Measurements from ENCODE around the gene ABCA7. TPM values are rescaled to one million over a fixed set of nuclear protein-coding genes. Genes with fewer than 3 reads are reported as not detected.
A peak's percentile ranks its signal among the peaks of the same experiment; 100 is the strongest.

ABCA7 gene
- total RNA-seq, 1 donor from 2014 or later, result 51.0 TPM

- Histone ChIP-seq H3K27ac (no peak overlapping the region), H3K36me3 (peaks cover 62% of the 10 kb centered on the region)
- intact Hi-C loops (cut with DNase I), result loop anchor here (10.0 kb wide), 1 partner anchor 48 kb away; no protein-coding TSS in a partner anchor
These were observed 42.4 kb downstream of the ABCA7 start for GRCh38 chr19:1082165-1082927.

GRCh38 chr19:1082928-1083816, 43.3 kb downstream of the ABCA7 start:
- Histone ChIP-seq H3K4me1 (peaks cover 15% of the 10 kb centered on the region), H3K9me3 (no peaks in the 10 kb centered on the region), H3K27me3 (no peaks in the 10 kb centered on the region), H3K4me3 (peak overlapping the region; percentile 10), H3K27ac (no peak overlapping the region), H3K36me3 (peaks cover 69% of the 10 kb centered on the region)
- no peak for TF ChIP-seq CTCF (IDR thresholded peaks at IDR 0.05)
- intact Hi-C loops (cut with DNase I), result loop anchor here (10.0 kb wide), 1 partner anchor 48 kb away; no protein-coding TSS in a partner anchor
- ATAC-seq (no peak), DNase-seq (peak; percentile 65)

More at GRCh38 chr19:1082165-1082927, 42.4 kb downstream of the ABCA7 start:
- H3K9me3 ChIP-seq, result no peaks in the 10 kb centered on the region
- peaks cover 21% of the 10 kb centered on the region for H3K4me1 ChIP-seq
- DNase-seq (peak; percentile 96), ATAC-seq (peak; percentile 90)
- TF ChIP-seq CTCF (IDR thresholded peaks at IDR 0.05), result no peak
- H3K4me3 ChIP-seq, result peak overlapping the region; percentile 10
- H3K27me3 ChIP-seq, result no peaks in the 10 kb centered on the region

DNA sequence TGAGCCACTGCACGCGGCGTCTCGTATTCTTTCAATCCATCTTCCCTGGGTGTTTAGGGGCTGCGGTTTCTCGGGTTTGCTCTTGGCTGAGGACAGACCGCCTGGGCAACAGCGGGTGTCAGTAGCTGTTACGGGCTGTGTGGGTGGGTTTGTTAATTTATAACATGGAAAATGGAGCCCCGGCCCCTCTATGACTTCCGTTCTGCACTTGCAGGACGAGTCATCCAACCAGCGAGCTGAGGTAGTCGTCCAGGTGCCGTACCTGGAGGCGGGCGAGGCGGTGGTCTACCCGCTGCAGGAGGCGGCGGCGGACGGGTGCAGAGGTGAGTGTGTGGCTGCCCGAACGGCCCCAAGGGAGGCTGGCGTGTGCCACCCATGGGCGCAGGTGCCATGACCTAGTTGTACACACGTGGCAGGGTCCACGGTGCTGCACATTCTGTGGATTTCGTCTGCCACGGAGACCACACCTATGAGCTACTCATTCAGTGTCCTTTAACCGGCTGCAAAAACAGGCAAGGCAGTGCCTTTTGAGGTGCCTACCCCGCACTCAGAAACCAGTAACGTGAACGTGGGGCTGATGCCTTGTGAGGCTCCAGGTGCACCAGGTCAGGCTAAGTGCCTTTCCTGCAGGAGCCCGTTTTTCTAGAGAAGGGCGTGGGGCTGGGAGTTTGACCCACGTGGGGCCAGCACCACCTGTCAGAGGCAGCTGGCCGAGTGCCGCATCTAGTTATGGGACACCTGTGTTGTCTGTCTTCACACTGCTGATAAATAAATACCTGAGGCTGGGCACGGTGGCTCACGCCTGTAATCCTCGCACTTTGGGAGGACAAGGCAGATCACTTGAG, 44.3 kb downstream of the ABCA7 start:
- no peak for ATAC-seq
- TF ChIP-seq CTCF (IDR thresholded peaks at IDR 0.05), result no peak
- Histone ChIP-seq H3K4me3 (no peak overlapping the region), H3K27me3 (no peaks in the 10 kb centered on the region), H3K27ac (no peak overlapping the region), H3K9me3 (no peaks in the 10 kb centered on the region), H3K36me3 (peaks cover 80% of the 10 kb centered on the region), H3K4me1 (peaks cover 21% of the 10 kb centered on the region)
- intact Hi-C loops (cut with DNase I), result loop anchor here (10.0 kb wide), 1 partner anchor 49 kb away; no protein-coding TSS in a partner anchor
- peak; percentile 67 for DNase-seq

DNA sequence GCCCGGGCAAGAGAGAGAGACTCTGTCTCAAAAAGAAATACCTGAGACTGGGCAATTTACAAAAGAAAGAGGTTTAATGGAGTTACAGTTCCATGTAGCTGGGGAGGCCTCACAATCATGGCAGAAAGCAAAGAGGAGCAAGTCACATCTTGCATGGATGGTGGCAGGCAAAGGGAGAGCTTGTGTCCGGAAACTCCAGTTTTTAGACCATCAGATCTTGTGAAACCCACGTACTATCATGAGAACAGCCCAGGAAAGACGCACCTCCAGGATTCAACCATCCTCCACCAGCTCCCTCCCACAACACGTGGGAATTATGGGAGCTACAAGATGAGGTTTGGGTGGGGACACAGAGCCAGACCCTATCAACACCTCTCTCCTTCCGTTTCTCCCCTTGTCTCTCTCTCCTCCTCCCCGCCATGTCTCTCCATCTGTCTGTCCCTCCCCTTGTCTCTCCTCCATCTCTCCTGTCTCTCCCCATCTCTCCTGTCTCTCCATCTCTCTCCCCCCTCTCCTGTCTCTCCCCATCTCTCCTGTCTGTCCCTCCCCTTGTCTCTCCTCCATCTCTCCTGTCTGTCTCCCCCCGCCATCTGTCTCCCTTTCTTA, 45.2 kb downstream of the ABCA7 start:
- DNase-seq (no peak), ATAC-seq (no peak)
- Histone ChIP-seq H3K27me3 (no peaks in the 10 kb centered on the region), H3K4me3 (no peak overlapping the region), H3K4me1 (peaks cover 21% of the 10 kb centered on the region), H3K36me3 (peaks cover 80% of the 10 kb centered on the region), H3K9me3 (no peaks in the 10 kb centered on the region), H3K27ac (no peak overlapping the region)
- intact Hi-C loops (cut with DNase I), result loop anchor here (10.0 kb wide), 1 partner anchor 50 kb away; no protein-coding TSS in a partner anchor
- no peak for TF ChIP-seq CTCF (IDR thresholded peaks at IDR 0.05)
